Psoas muscle (tissue), 8 donors: ENCODE results near the gene SUZ12. TPM values are rescaled to one million over a fixed set of nuclear protein-coding genes. Genes with fewer than 3 reads are reported as not detected.
"Not testable (repeated sequence)": the region's sequence is repeated elsewhere in the genome, so short reads cannot be mapped to it uniquely, and the experiment has no call there.

Experiments
- ATAC-seq, 4 donors: fragments of 200-7000 bp; cut with Tn5 transposase; one replicate each; pipeline ENCODE4 v1.9.1; 2020; ENCODE audit warnings: moderate library complexity in 3 of 4, mild to moderate bottlenecking in 2 of 4
- DNase-seq, 2 donors: peaks; one replicate each; pipeline ENCODE4 v3.0.0-alpha.2; 2020
- H3K27ac ChIP-seq: fragments of 200-600 bp; one replicate; pipeline ENCODE4 v1.8.0; 2022
- H3K27me3 ChIP-seq, 3 donors: fragments of 200-600 bp in 1 of 3; one replicate each; pipeline versions ENCODE4 v1.6.1 to v1.8.0; 2013 to 2022; ENCODE audit warnings: low read length in 2 of 3, mild to moderate bottlenecking in 2 of 3, moderate library complexity in 1 of 3; ENCODE audit not compliant: insufficient read depth in 3 of 3
- H3K36me3 ChIP-seq, 2 donors: fragments of 200-600 bp in 1 of 2; one replicate each; pipeline versions ENCODE4 v1.6.1 to v1.8.0; 2013 to 2022; ENCODE audit warnings: low read depth in 1 of 2, mild to moderate bottlenecking in 1 of 2, moderate library complexity in 1 of 2; ENCODE audit not compliant: insufficient read depth in 1 of 2
- H3K4me1 ChIP-seq: fragments of 200-600 bp; one replicate; pipeline ENCODE4 v1.8.0; 2022
- H3K4me3 ChIP-seq: fragments of 200-600 bp; one replicate; pipeline ENCODE4 v1.8.0; 2022; ENCODE audit warnings: mild to moderate bottlenecking
- H3K9me3 ChIP-seq: fragments of 200-600 bp; one replicate; pipeline ENCODE4 v1.8.0; 2022
- WGBS, 3 donors: extraction: QIAGEN DNeasy Blood & Tissue Kit; methylation state at CpG; one replicate each; pipeline versions ENCODE4 v1.1.6 to v1.1.7; 2013; 5-methylcytosine and 5-hydroxymethylcytosine counted together
- intact Hi-C, 2 donors: fragments of 100-400 bp; cut with DNase I; formaldehyde crosslinking; loops; one replicate each; pipeline versions ENCODE4 v1.11.0 to v1.14.2; 2022
- polyA plus RNA-seq, 3 donors: library from polyadenylated mRNA; stranded (reverse); fragments of 200-250 nt; gene quantifications; one replicate each; pipeline ENCODE4 v1.2.3, GENCODE V29; 2013
- total RNA-seq, 4 donors: library from RNA; stranded (reverse); fragmentation: NEBNext Ultra II Directional in 2 of 4; extraction: Animal tissue kit (Norgen Biotek cat#: 25700) in 2 of 4; gene quantifications; one replicate each; pipeline versions ENCODE4 v1.2.1 to v1.2.4, GENCODE V29; 2021 to 2023
- TF ChIP-seq, protein P1 (sequence below): fragments of 200-600 bp; IDR thresholded peaks from one replicate; pipeline ENCODE4 v1.8.0; 2022; ENCODE audit warnings: antibody characterized with exemption
- donor health status: healthy with polysubstance abuse.
- donor health status: DM: no; HTN: no; CAD: no; lungs with moderate emphysema.
- donor health status: Bipolar disorder and iron deficiency.
- donor health status: healthy.
- donor health status: DM: yes; HTN: yes; CAD: no.
- donor health status: DM: no; HTN: no; CAD: no.
- donor health status: DM: no; HTN: no; CAD: no.
- donor health status: DM: yes; HTN: yes; CAD: no.

SUZ12 gene
- total and polyA plus RNA-seq, 7 donors: 4.7 to 11.5 (median 9.7) TPM

DNA sequence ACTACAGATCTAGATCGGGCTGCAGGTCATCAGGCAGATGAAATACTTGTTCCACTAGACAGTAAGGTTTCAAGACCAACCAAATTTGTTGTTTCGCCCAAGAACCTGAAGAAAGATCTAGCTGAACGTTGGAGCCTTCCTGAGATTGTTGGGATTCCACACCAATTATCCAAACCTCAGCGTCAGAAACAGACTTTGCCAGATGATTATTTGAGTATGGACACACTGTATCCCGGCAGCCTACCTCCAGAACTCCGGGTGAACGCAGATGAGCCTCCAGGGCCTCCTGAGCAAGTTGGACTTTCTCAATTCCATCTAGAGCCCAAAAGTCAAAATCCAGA is 84.8 kb downstream of the SUZ12 start:
- no peak for DNase-seq
- Histone ChIP-seq H3K27ac (no peak overlapping the region), H3K27me3 (no peaks in the 10 kb centered on the region), H3K4me3 (no peak overlapping the region), H3K4me1 (peaks cover 18% of the 10 kb centered on the region), H3K36me3 (peaks cover 0 to 33% of the 10 kb centered on the region in 2 donors), H3K9me3 (no peaks in the 10 kb centered on the region)
- intact Hi-C loops: no loop called here
- TF ChIP-seq, protein P1, sequence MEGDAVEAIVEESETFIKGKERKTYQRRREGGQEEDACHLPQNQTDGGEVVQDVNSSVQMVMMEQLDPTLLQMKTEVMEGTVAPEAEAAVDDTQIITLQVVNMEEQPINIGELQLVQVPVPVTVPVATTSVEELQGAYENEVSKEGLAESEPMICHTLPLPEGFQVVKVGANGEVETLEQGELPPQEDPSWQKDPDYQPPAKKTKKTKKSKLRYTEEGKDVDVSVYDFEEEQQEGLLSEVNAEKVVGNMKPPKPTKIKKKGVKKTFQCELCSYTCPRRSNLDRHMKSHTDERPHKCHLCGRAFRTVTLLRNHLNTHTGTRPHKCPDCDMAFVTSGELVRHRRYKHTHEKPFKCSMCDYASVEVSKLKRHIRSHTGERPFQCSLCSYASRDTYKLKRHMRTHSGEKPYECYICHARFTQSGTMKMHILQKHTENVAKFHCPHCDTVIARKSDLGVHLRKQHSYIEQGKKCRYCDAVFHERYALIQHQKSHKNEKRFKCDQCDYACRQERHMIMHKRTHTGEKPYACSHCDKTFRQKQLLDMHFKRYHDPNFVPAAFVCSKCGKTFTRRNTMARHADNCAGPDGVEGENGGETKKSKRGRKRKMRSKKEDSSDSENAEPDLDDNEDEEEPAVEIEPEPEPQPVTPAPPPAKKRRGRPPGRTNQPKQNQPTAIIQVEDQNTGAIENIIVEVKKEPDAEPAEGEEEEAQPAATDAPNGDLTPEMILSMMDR: no peak
- ATAC-seq: no peak
- 65 to 81% (median 71%) methylated on average over 7 of the region's 7 CpGs for WGBS, 3 donors

DNA sequence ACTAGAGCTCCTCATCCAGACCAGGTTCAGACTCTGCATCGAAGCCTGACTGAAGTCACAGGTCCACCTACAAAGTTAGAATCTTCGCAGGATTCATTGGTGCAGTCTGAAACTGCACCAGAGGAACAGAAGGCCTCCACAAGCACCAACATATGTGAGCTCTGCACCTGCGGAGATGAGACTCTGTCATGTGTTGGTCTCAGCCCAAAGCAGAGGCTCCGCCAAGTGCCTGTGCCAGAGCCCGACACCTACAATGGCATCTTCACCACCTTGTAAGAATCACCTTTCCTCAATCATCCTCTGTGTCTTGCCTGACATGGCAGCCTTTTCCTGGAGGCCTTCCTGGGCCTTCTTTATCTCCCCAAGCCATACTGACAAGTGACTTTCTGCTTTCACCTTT is 85.7 kb downstream of the SUZ12 start:
- 94 to 96% (median 94%) methylated on average over 3 to 4 of the region's 5 CpGs for WGBS, 3 donors
- H3K27ac ChIP-seq, ATAC-seq, H3K27me3 ChIP-seq, H3K4me3 ChIP-seq, DNase-seq, intact Hi-C loops, H3K9me3 ChIP-seq: not testable (repeated sequence)
- Histone ChIP-seq H3K36me3 (peaks cover 0 to 33% of the 10 kb centered on the region in 2 donors), H3K4me1 (peaks cover 15% of the 10 kb centered on the region)

DNA sequence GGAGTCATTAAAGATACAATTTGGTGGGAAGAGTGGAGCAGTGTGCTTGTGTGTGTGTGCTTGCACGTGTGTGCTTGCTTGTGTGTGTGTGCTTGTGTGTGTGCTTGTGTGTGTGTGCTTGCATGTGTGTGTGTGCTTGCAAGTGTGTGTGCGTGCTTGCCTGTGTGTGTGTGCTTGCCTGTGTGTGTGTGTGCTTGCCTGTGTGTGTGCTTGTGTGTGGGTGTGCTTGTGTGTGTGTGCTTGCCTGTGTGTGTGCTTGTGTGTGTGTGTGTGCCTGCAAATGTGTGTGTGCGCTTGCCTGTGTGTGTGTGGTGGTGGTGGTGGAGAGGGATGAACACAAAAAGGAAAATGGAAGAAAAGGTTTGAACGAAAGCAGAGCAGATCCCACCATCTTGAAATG is 90.5 kb downstream of the SUZ12 start:
- H3K4me1 ChIP-seq, H3K27ac ChIP-seq, H3K9me3 ChIP-seq, DNase-seq, H3K4me3 ChIP-seq, H3K27me3 ChIP-seq, ATAC-seq, intact Hi-C loops: not testable (repeated sequence)
- 95 to 97% (median 95%) methylated on average over 4 of the region's 4 CpGs for WGBS, 3 donors
- peaks cover 0 to 11% of the 10 kb centered on the region in 2 donors for H3K36me3 ChIP-seq

DNA sequence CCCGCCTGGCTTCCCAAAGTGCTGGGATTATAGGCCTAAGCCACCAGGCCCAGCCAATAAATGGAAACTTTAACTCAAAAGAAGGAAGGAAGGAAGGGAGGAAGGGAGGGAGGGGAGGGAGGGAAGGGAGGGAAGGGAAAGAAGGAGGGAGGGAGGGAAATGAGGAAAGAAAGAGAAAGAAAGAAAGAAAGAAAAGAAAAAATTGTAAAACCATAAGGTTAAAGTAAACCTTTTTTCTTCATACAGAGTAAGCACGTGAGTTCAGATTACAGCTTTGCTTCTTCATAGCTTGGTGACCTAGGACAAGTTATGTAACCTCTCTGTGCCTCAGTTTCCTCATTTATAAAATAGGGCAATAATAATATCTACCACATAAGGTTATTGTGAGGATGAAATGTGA is 96.4 kb downstream of the SUZ12 start:
- ATAC-seq: no peak
- no peak for DNase-seq
- Histone ChIP-seq H3K36me3 (peaks cover 0 to 53% of the 10 kb centered on the region in 2 donors), H3K9me3 (no peaks in the 10 kb centered on the region), H3K4me3 (no peak overlapping the region), H3K27ac (no peak overlapping the region), H3K4me1 (no peaks in the 10 kb centered on the region), H3K27me3 (no peaks in the 10 kb centered on the region)
- TF ChIP-seq, protein P1: no peak
- WGBS, 3 donors: 98 to 100% (median 100%) methylated on average over 2 of the region's 2 CpGs
- intact Hi-C loops: no loop called here

DNA sequence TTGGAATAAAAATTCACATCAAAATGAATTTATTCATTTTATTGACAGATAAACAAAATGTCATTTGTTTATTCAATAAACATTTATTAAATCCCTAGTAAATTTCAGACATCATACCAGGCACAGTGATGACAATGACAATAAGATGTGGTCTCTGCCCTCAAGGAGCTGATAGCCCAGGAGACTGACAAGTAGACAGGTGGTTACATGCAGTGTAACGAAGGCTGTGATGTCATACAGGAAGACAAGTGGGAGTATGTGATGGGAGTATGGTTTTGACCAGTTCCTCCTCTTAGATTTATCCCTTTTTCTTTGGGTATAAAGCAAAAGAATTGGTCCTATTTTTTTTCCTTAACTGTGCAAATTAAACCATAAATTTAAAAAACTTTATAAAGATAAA is 97.0 kb downstream of the SUZ12 start:
- H3K4me1 ChIP-seq, ATAC-seq, DNase-seq, H3K27ac ChIP-seq, intact Hi-C loops, H3K9me3 ChIP-seq, H3K27me3 ChIP-seq, H3K4me3 ChIP-seq: not testable (repeated sequence)
- WGBS, 3 donors: 76 to 83% (median 81%) methylated on average over 1 of the region's 1 CpG
- H3K36me3 ChIP-seq: peaks cover 0 to 57% of the 10 kb centered on the region in 2 donors

DNA sequence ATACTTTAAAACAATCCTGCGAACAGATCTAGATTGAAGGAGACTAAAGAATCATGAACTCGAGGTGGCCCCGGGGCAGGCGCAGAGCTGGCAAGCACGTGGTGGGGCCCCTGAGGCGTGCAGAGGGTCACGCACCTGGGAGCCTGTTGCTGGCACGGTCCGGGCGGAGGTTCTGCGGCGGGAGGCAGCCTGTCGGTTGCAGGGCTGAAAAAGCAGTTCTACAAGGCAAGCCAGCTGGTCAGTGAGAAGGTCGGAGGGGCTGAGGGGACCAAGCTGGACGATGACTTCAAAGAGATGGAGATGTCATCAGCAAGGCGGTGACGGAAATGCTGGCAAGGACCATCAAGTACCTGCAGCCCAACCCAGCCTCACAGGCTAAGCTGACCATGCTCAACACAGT is 103.4 kb downstream of the SUZ12 start:
- not testable (repeated sequence) for H3K27me3 ChIP-seq

DNA sequence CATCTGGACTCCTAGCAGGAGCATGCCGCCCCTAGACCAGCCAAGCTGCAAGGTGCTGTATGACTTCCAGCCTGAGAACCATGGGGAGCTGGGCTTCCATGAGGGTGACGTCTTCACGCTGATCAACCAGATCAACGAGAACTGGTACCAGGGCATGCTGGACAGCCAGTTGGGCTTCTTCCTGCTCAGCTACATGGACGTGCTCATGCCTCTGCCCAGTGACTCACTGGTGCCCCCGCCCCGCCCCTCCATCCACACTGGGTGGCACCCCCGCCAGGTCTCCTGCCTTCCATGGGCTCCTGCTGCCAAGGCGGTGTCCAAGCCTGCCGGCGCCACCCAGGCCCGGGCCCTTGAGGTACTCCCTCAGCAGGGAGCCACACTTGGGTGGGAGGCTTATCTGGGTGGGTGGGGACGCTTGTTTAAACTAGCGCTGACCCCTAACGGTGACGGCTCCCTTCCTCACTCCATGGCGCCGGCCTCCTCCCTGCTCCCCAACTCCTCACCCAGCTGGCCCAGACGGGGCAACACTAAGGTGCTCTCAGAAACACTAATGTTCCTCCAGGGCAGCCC is 104.6 kb downstream of the SUZ12 start:
- ATAC-seq, H3K4me3 ChIP-seq, intact Hi-C loops, H3K27ac ChIP-seq, H3K27me3 ChIP-seq, H3K4me1 ChIP-seq, H3K9me3 ChIP-seq, DNase-seq: not testable (repeated sequence)
- 93 to 98% (median 96%) methylated on average over 16 to 19 of the region's 19 CpGs for WGBS, 3 donors
- peaks cover 0 to 43% of the 10 kb centered on the region in 2 donors for H3K36me3 ChIP-seq

More for the DNA sequence above, 103.4 kb downstream of the SUZ12 start:
- H3K36me3 ChIP-seq: peaks cover 0 to 55% of the 10 kb centered on the region in 2 donors
- ATAC-seq, H3K4me1 ChIP-seq, intact Hi-C loops, H3K9me3 ChIP-seq, H3K4me3 ChIP-seq, DNase-seq, H3K27ac ChIP-seq: not testable (repeated sequence)
- 92 to 94% (median 93%) methylated on average over 17 of the region's 17 CpGs for WGBS, 3 donors

DNA sequence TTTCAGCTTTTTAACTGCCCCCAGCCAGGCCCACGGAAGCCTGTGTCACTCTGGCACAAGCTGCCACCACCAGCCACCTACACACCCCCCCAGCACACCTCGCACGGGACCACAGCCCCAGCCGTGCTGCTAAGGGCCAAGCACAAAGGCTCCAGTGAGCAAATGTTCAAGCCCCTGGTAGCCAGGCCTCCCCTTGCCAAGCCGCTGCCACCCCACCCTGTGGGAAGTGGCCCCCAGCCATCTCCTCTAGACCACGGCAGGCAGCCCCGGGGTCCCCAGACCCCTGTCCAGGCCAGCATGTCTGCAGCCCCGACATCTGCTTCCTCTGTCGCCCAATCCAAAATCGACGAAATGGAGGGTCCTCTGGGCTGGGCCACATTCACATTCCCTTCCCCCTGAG is 105.5 kb downstream of the SUZ12 start:
- 85 to 95% (median 90%) methylated on average over 5 to 10 of the region's 11 CpGs for WGBS, 3 donors
- intact Hi-C loops, H3K4me1 ChIP-seq, H3K27me3 ChIP-seq, H3K4me3 ChIP-seq, H3K27ac ChIP-seq, H3K9me3 ChIP-seq, DNase-seq: not testable (repeated sequence)
- ATAC-seq: peak in 1 of 4 donors; percentile 13
- peaks cover 0 to 35% of the 10 kb centered on the region in 2 donors for H3K36me3 ChIP-seq

DNA sequence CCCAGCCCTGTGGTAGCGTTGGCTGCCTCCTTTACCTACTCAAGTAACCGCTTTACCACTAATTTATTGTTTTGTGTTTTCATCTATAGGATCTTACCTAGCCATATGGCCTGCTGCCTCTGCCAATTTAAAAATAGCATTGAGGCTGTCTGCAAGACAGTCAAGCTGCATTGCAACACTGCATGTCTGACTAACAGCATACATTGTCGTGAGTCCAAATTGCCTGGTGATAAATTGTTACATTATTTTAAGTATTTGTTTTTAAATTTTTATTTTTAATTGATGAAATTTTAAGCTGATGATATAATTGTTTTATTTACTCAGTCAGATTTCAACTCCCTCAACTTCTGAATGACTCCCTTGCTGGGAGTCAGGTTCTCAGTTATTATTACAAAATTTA is 108.8 kb downstream of the SUZ12 start:
- H3K27ac ChIP-seq, H3K9me3 ChIP-seq, H3K27me3 ChIP-seq, H3K4me3 ChIP-seq, DNase-seq, ATAC-seq, H3K4me1 ChIP-seq, intact Hi-C loops: not testable (repeated sequence)
- H3K36me3 ChIP-seq: peaks cover 0 to 30% of the 10 kb centered on the region in 2 donors
- 81 to 86% (median 84%) methylated on average over 3 of the region's 3 CpGs for WGBS, 3 donors

DNA sequence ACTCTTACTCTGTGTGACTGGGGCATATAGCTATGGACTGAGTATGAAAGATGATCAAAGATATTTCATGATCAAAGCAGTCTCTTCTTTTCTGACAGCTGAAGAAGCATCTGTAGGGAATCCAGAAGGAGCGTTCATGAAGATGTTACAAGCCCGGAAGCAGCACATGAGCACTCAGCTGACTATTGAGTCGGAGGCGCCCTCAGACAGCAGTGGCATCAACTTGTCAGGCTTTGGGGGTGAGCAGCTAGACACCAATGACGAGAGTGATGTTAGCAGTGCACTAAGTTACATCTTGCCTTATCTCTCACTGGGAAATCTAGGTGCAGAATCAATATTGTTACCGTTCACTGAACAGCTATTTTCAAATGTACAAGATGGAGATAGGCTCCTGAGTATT is 110.9 kb downstream of the SUZ12 start:
- peaks cover 0 to 21% of the 10 kb centered on the region in 2 donors for H3K36me3 ChIP-seq
- 94 to 99% (median 95%) methylated on average over 6 of the region's 6 CpGs for WGBS, 3 donors
- H3K27me3 ChIP-seq, H3K27ac ChIP-seq, H3K4me3 ChIP-seq, DNase-seq, H3K4me1 ChIP-seq, ATAC-seq, intact Hi-C loops, H3K9me3 ChIP-seq: not testable (repeated sequence)
